SU-DHL-6 (cell line): ENCODE measurements around the gene PRKCZ.

Experiments used
- H2AFZ ChIP-seq: fragments of 200-600 bp; sonication (generic); 2 replicates; pipeline ENCODE4 v1.6.1; 2014; ENCODE audit warnings: low read depth, mild to moderate bottlenecking, moderate library complexity, mixed read lengths, antibody characterized with exemption, low read length; ENCODE audit not compliant: severe bottlenecking
- H3F3A ChIP-seq: fragments of 200-600 bp; shearing (Covaris generic); 2 replicates; pipeline ENCODE4 v1.6.0; 2016; ENCODE audit warnings: antibody characterized with exemption, mild to moderate bottlenecking; ENCODE audit not compliant: insufficient read depth
- H3K27ac ChIP-seq: fragments of 200-600 bp; sonication (generic); 2 replicates; pipeline ENCODE4 v1.5.1; 2016; ENCODE audit warnings: low read depth, mild to moderate bottlenecking, low read length, moderate library complexity, mixed read lengths
- H3K27me3 ChIP-seq: fragments of 200-600 bp; sonication (generic), shearing (Covaris generic); 2 replicates; pipeline ENCODE4 v1.6.0; 2014; ENCODE audit warnings: mild to moderate bottlenecking, low read length
- H3K36me3 ChIP-seq: fragments of 200-600 bp; sonication (generic); 2 replicates; pipeline ENCODE4 v1.6.1; 2014; ENCODE audit warnings: mild to moderate bottlenecking, low read length, mixed read lengths
- H3K4me2 ChIP-seq: fragments of 300-600, 200-600 bp; shearing (Covaris generic), sonication (generic); 2 replicates; pipeline ENCODE4 v1.6.0; 2014; ENCODE audit warnings: low read length, low read depth, mild to moderate bottlenecking; ENCODE audit not compliant: poor library complexity, severe bottlenecking
- H3K4me3 ChIP-seq: fragments of 200-600 bp; sonication (generic); 2 replicates; pipeline ENCODE4 v1.5.1; 2014; ENCODE audit warnings: antibody characterized with exemption, low read length, mild to moderate bottlenecking, mixed read lengths; ENCODE audit not compliant: insufficient read depth, poor library complexity, severe bottlenecking
- H3K79me2 ChIP-seq: fragments of 200-600 bp; sonication (generic); 2 replicates; pipeline ENCODE4 v1.6.1; 2014; ENCODE audit warnings: mild to moderate bottlenecking, low read length, moderate library complexity; ENCODE audit not compliant: insufficient read depth
- H3K9ac ChIP-seq: fragments of 200-600 bp; sonication (generic); 2 replicates; pipeline ENCODE4 v1.7.0; 2014; ENCODE audit warnings: mild to moderate bottlenecking, low read length
- H3K9me2 ChIP-seq: fragments of 200-600 bp; sonication (generic); replicated peaks from 2 replicates; pipeline ENCODE4 v1.6.1; 2014; ENCODE audit warnings: low read length; ENCODE audit not compliant: insufficient read depth
- H3K9me3 ChIP-seq: fragments of 200-600 bp; sonication (generic); 2 replicates; pipeline ENCODE4 v1.6.1; 2014; ENCODE audit warnings: low read length, mixed read lengths; ENCODE audit not compliant: insufficient read depth
- H4K20me1 ChIP-seq: fragments of 200-600 bp; sonication (generic); 2 replicates; pipeline ENCODE4 v1.6.1; 2014; ENCODE audit warnings: low read depth, mild to moderate bottlenecking, antibody characterized with exemption, low read length, moderate library complexity, mixed read lengths
- CTCF ChIP-seq: fragments of 200-600 bp; sonication (generic); IDR thresholded peaks from one replicate; pipeline ENCODE4 v1.5.1; 2017; ENCODE audit warnings: antibody characterized with exemption, mild to moderate bottlenecking, low read length, moderate library complexity; ENCODE audit not compliant: insufficient read depth, poor library complexity, severe bottlenecking
- EZH2phosphoT487 ChIP-seq: fragments of 200-600 bp; sonication (generic), shearing (Covaris generic); conservative IDR thresholded peaks from 2 replicates; pipeline ENCODE4 v1.6.1; 2018; ENCODE audit warnings: mild to moderate bottlenecking, antibody characterized with exemption, low read length, moderate library complexity, mixed read lengths

The PRKCZ gene

GRCh38 chr1:2081326-2081885 is 31.2 kb downstream of the PRKCZ start:
- H3K9me2 ChIP-seq, result no peaks in the 10 kb centered on the region
- H3K36me3 ChIP-seq, result no peaks in the 10 kb centered on the region
- H3K79me2 ChIP-seq, result no peaks in the 10 kb centered on the region
- no peaks in the 10 kb centered on the region for H3K27me3 ChIP-seq
- no peak overlapping the region for H3K4me3 ChIP-seq
- H3K27ac ChIP-seq, result no peak overlapping the region
- no peak overlapping the region for H3K4me2 ChIP-seq
- no peaks in the 10 kb centered on the region for H4K20me1 ChIP-seq
- TF ChIP-seq CTCF (no peak), EZH2phosphoT487 (no peak)
- peaks cover 18% of the 10 kb centered on the region; the same call in 1 of the 2 replicates for H3K9me3 ChIP-seq
- no peak overlapping the region for H2AFZ ChIP-seq
- no peaks in the 10 kb centered on the region for H3F3A ChIP-seq
- no peak overlapping the region for H3K9ac ChIP-seq

- H3K9me3 ChIP-seq, result peaks cover 18% of the 10 kb centered on the region; the same call in 1 of the 2 replicates
- no peak overlapping the region for H3K27ac ChIP-seq
- TF ChIP-seq CTCF (no peak), EZH2phosphoT487 (no peak)
- H3K36me3 ChIP-seq, result no peaks in the 10 kb centered on the region
- H3K4me3 ChIP-seq, result no peak overlapping the region
- no peaks in the 10 kb centered on the region for H3K27me3 ChIP-seq
- no peak overlapping the region for H3K4me2 ChIP-seq
- no peak overlapping the region for H3K9ac ChIP-seq
- H4K20me1 ChIP-seq, result no peaks in the 10 kb centered on the region
- no peaks in the 10 kb centered on the region for H3F3A ChIP-seq
- no peaks in the 10 kb centered on the region for H3K9me2 ChIP-seq
- no peaks in the 10 kb centered on the region for H3K79me2 ChIP-seq
- no peak overlapping the region for H2AFZ ChIP-seq
These were observed 31.9 kb downstream of the PRKCZ start for GRCh38 chr1:2082064-2082463.

GRCh38 chr1:2083666-2084065 is 33.5 kb downstream of the PRKCZ start:
- TF ChIP-seq CTCF (no peak), EZH2phosphoT487 (no peak)

More at GRCh38 chr1:2083666-2084065, 33.5 kb downstream of the PRKCZ start:
- Histone ChIP-seq H3K27ac (no peak overlapping the region), H3K79me2 (no peaks in the 10 kb centered on the region), H3K27me3 (no peaks in the 10 kb centered on the region), H3K4me3 (no peak overlapping the region), H3K9me2 (no peaks in the 10 kb centered on the region), H3K4me2 (no peak overlapping the region), H2AFZ (no peak overlapping the region), H4K20me1 (no peaks in the 10 kb centered on the region), H3K9me3 (peaks cover 8% of the 10 kb centered on the region; the same call in 1 of the 2 replicates), H3K36me3 (no peaks in the 10 kb centered on the region), H3K9ac (no peak overlapping the region), H3F3A (no peaks in the 10 kb centered on the region)
